Immature natural killer cell (primary cell): ENCODE results near the gene SWSAP1. TPM values are rescaled to one million over a fixed set of nuclear protein-coding genes. Genes with fewer than 3 reads are reported as not detected.
"Not testable (repeated sequence)": the region's sequence is repeated elsewhere in the genome, so short reads cannot be mapped to it uniquely, and the experiment has no call there.

ENCODE experiments used
- DNase-seq, 3 donors: peaks; one replicate each; pipeline ENCODE4 v3.0.0; 2022; ENCODE audit warnings: mixed read lengths in 1 of 3
- H3K27ac Mint-ChIP-seq, 6 donors: one replicate each; pipeline ENCODE4 v1.8.0; 2020; ENCODE audit warnings: mixed read lengths in 6 of 6, mild to moderate bottlenecking in 5 of 6, inconsistent platforms in 4 of 6, moderate library complexity in 3 of 6
- H3K27me3 Mint-ChIP-seq, 3 donors: one replicate each; pipeline ENCODE4 v1.8.0; 2020 to 2021; ENCODE audit warnings: low read depth in 3 of 3, mild to moderate bottlenecking in 3 of 3, mixed read lengths in 3 of 3, moderate library complexity in 3 of 3, inconsistent platforms in 1 of 3
- H3K36me3 Mint-ChIP-seq, 3 donors: one replicate each; pipeline ENCODE4 v1.8.0; 2020; ENCODE audit warnings: mixed read lengths in 3 of 3, inconsistent platforms in 2 of 3, mild to moderate bottlenecking in 2 of 3
- H3K4me1 Mint-ChIP-seq, 2 donors: one replicate each; pipeline ENCODE4 v1.8.0; 2020; ENCODE audit warnings: inconsistent platforms in 2 of 2, mild to moderate bottlenecking in 2 of 2, mixed read lengths in 2 of 2, moderate library complexity in 1 of 2
- H3K4me3 Mint-ChIP-seq, 5 donors: one replicate each; pipeline ENCODE4 v1.8.0; 2020; ENCODE audit warnings: mild to moderate bottlenecking in 5 of 5, mixed read lengths in 5 of 5, inconsistent platforms in 3 of 5, moderate library complexity in 3 of 5
- H3K9me3 Mint-ChIP-seq, 6 donors: one replicate each; pipeline ENCODE4 v1.8.0; 2020; ENCODE audit warnings: mild to moderate bottlenecking in 6 of 6, mixed read lengths in 6 of 6, inconsistent platforms in 4 of 6, moderate library complexity in 3 of 6
- polyA plus RNA-seq, 3 donors: library from polyadenylated mRNA; unstranded; fragments of 300-500 nt; fragmentation: Illumina TruSeq; gene quantifications; one replicate each; pipeline ENCODE4 v1.2.3, GENCODE V29; 2021

SWSAP1 gene
- polyA plus RNA-seq, 3 donors from 2014 or later: 7.0 to 8.7 (median 8.3) TPM

DNA sequence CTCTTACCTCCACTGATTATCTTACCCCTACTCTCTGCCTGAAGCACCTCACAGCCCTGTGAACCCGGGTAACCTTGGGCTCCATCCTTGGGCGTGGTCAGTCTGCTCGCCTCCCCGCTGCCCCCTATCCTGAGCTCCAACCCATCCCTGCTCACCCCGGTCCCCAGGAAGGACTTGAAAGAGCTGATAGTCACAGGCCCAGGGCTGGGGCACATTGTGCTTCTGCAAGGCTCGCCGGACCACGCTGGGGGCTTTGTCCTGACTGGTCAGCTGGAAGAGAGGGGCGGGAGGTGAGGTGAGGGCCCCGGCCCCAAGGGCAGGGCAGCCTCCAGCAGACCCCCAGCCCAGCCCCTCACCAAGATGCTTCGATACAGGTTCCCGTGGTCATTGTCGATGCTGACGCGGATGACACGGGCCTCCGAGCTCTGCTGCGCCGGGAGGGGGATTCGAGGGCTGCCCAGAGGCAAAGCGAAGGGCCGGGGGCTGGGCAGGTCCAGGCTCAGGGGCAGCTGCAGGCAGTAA is 22.7 kb downstream of the SWSAP1 start:
- H3K36me3 Mint-ChIP-seq: peaks cover 0 to 3% (median 0%) of the 10 kb centered on the region in 3 donors
- H3K9me3 Mint-ChIP-seq: peaks cover 0 to 2% (median 0%) of the 10 kb centered on the region in 6 donors
- H3K27ac Mint-ChIP-seq: no peak overlapping the region
- H3K27me3 Mint-ChIP-seq: peaks cover 0 to 5% (median 2%) of the 10 kb centered on the region in 3 donors
- peaks cover 0 to 2% of the 10 kb centered on the region in 2 donors for H3K4me1 Mint-ChIP-seq
- no peak for DNase-seq
- H3K4me3 Mint-ChIP-seq: no peak overlapping the region

- H3K4me1 Mint-ChIP-seq: no peaks in the 10 kb centered on the region
- H3K36me3 Mint-ChIP-seq: peaks cover 0 to 3% (median 0%) of the 10 kb centered on the region in 3 donors
- no peak overlapping the region for H3K27ac Mint-ChIP-seq
- H3K27me3 Mint-ChIP-seq: peaks cover 0 to 2% (median 2%) of the 10 kb centered on the region in 3 donors
- DNase-seq: no peak
- H3K9me3 Mint-ChIP-seq: peaks cover 0 to 2% (median 0%) of the 10 kb centered on the region in 6 donors
- no peak overlapping the region for H3K4me3 Mint-ChIP-seq
These were observed 25.2 kb downstream of the SWSAP1 start for GRCh38 chr19:11399667-11400066.

GRCh38 chr19:11400798-11401197 is 26.3 kb downstream of the SWSAP1 start:
- Mint-ChIP-seq H3K4me1 (no peaks in the 10 kb centered on the region), H3K27me3 (peaks cover 0 to 2% (median 0%) of the 10 kb centered on the region in 3 donors), H3K36me3 (no peaks in the 10 kb centered on the region), H3K4me3 (no peak overlapping the region), H3K27ac (no peak overlapping the region), H3K9me3 (peaks cover 0 to 2% (median 0%) of the 10 kb centered on the region in 6 donors)
- DNase-seq: no peak

- Mint-ChIP-seq H3K27ac (no peak overlapping the region), H3K27me3 (peaks cover 0 to 2% (median 0%) of the 10 kb centered on the region in 3 donors), H3K4me1 (no peaks in the 10 kb centered on the region), H3K9me3 (peaks cover 0 to 2% (median 0%) of the 10 kb centered on the region in 6 donors), H3K36me3 (no peaks in the 10 kb centered on the region), H3K4me3 (no peak overlapping the region)
- no peak for DNase-seq
These were observed 27.5 kb downstream of the SWSAP1 start for GRCh38 chr19:11401808-11402543.

- Mint-ChIP-seq H3K9me3 (no peaks in the 10 kb centered on the region), H3K27me3 (peaks cover 0 to 5% (median 4%) of the 10 kb centered on the region in 3 donors), H3K36me3 (no peaks in the 10 kb centered on the region), H3K4me1 (no peaks in the 10 kb centered on the region), H3K27ac (no peak overlapping the region), H3K4me3 (no peak overlapping the region)
- DNase-seq: no peak
These were observed 30.2 kb downstream of the SWSAP1 start for GRCh38 chr19:11404588-11405222.

DNA sequence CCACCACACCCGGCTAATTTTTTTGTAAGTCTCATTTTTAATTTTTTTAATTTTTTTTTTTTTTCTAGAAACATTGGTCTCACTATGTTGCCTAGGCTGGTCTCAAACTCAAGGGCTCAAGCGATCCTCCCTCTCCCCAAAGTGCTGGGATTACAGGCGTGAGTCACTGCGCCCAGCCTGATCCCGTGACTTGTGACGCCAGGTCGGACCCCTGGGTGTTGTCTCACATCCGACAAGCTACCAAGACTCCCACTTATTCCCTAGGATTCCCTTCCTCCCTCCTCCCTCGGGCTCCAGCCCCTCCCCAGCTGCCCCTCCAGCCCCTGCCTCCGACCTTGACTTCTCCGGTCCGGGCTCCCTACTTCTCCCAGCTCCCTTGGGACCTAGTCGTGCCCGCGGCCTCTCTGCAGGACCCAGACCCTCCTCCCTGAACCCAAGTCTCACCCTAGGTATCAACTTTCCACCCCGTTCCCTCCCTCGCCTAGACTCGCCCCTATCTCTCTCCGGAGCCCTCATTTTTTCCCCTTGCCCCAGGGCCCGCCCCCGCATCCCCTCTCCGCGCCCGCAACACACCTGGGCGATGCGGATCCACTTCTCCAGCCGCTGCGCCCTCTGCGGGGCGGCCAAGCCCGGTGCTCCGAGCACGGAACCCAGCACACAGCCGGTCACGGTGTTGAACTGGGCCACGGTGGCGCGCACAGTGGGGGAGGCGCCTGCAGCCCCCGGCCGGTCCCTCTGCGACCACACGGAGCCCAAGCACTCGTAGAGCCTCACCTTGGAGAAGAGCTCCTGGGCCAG is 31.6 kb downstream of the SWSAP1 start:
- no peak overlapping the region for H3K27ac Mint-ChIP-seq
- peaks cover 0 to 5% (median 4%) of the 10 kb centered on the region in 3 donors for H3K27me3 Mint-ChIP-seq
- no peak for DNase-seq
- H3K9me3 Mint-ChIP-seq: no peaks in the 10 kb centered on the region
- no peak overlapping the region for H3K4me3 Mint-ChIP-seq
- H3K36me3 Mint-ChIP-seq: no peaks in the 10 kb centered on the region
- H3K4me1 Mint-ChIP-seq: no peaks in the 10 kb centered on the region

DNA sequence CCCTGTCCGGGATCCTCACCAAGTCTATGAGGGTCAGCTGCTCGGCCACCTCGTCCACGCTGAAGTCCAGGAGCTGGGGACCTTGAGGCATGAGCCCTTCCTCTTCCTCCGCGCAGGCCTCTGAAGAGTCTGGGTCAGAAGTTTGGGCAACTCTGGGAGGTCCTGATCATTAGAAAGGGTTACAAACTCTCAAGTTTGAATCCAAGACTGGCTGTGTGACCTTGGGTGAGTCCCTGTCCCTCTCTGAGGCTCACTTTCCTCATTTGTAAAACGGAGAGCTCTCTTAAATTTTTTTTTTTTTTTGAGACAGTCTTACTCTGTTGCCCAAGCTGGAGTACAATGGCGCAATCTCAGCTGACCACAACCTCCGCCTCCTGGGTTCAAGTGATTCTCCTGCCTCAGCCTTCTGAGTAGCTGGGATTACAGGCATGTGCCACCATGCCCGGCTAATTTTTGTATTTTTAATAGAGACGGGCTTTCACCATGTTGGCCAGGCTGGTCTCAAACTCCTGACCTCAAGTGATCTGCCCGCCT is 32.3 kb downstream of the SWSAP1 start:
- not testable (repeated sequence) for H3K27ac Mint-ChIP-seq, H3K9me3 Mint-ChIP-seq, H3K27me3 Mint-ChIP-seq, H3K36me3 Mint-ChIP-seq, DNase-seq, H3K4me3 Mint-ChIP-seq, H3K4me1 Mint-ChIP-seq

GRCh38 chr19:11408591-11408990 is 34.1 kb downstream of the SWSAP1 start:
- H3K4me3 Mint-ChIP-seq: no peak overlapping the region
- no peaks in the 10 kb centered on the region for H3K9me3 Mint-ChIP-seq
- H3K4me1 Mint-ChIP-seq: no peaks in the 10 kb centered on the region
- no peak for DNase-seq
- peaks cover 0 to 5% (median 4%) of the 10 kb centered on the region in 3 donors for H3K27me3 Mint-ChIP-seq
- no peak overlapping the region for H3K27ac Mint-ChIP-seq
- no peaks in the 10 kb centered on the region for H3K36me3 Mint-ChIP-seq

- Mint-ChIP-seq H3K36me3 (no peaks in the 10 kb centered on the region), H3K9me3 (no peaks in the 10 kb centered on the region), H3K27me3 (peaks cover 0 to 5% (median 4%) of the 10 kb centered on the region in 3 donors), H3K27ac (no peak overlapping the region), H3K4me3 (no peak overlapping the region), H3K4me1 (no peaks in the 10 kb centered on the region)
- DNase-seq: no peak
These were observed 36.2 kb downstream of the SWSAP1 start for GRCh38 chr19:11410682-11411081.

GRCh38 chr19:11414544-11414943 is 40.1 kb downstream of the SWSAP1 start:
- Mint-ChIP-seq H3K9me3 (no peaks in the 10 kb centered on the region), H3K27ac (no peak overlapping the region), H3K27me3 (peaks cover 8% of the 10 kb centered on the region in 3 donors), H3K4me3 (no peak overlapping the region), H3K4me1 (no peaks in the 10 kb centered on the region), H3K36me3 (no peaks in the 10 kb centered on the region)
- no peak for DNase-seq

DNA sequence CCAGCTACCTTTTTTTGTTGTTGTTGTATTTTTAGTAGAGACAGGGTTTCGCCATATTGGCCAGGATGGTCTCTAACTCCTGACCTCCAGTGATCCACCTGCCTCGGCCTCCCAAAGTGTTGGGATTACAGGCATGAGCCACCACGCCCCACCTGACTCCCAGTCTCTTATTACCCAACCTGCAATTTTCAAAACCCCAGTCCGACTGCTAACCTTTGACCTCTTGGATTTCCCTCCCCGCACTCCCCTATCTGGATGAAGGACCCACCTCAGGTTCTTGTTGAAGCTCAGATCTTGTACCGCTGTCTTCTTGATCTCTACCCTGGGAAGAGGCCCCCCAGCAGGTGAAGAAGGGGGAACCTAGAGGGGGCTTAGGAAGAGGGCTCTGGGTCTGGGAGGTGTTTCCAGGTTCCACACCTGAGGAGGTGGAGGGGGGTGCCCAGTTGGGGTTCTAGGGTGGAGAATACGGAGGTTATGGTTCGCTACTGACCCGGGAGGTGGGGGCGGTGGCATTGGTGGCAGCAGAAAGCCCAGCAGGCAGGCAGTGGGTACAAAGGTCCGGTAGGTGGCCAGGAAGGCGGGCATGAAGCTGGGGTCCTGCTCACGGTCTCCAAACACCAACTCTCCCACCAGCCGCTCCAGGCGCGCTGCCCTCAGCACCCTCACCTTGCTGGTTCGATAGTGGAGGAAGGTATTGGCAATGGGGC is 42.0 kb downstream of the SWSAP1 start:
- no peak for DNase-seq
- Mint-ChIP-seq H3K4me3 (no peak overlapping the region), H3K27me3 (peaks cover 9 to 12% (median 10%) of the 10 kb centered on the region in 3 donors), H3K4me1 (peaks cover 10 to 12% of the 10 kb centered on the region in 2 donors), H3K9me3 (no peaks in the 10 kb centered on the region), H3K36me3 (no peaks in the 10 kb centered on the region), H3K27ac (no peak overlapping the region)

GRCh38 chr19:11418094-11418548 is 43.7 kb downstream of the SWSAP1 start:
- peaks cover 24 to 26% of the 10 kb centered on the region in 2 donors for H3K4me1 Mint-ChIP-seq
- H3K36me3 Mint-ChIP-seq: no peaks in the 10 kb centered on the region
- H3K27ac Mint-ChIP-seq: no peak overlapping the region
- DNase-seq: no peak
- H3K4me3 Mint-ChIP-seq: no peak overlapping the region
- no peaks in the 10 kb centered on the region for H3K9me3 Mint-ChIP-seq
- H3K27me3 Mint-ChIP-seq: peaks cover 13 to 15% (median 14%) of the 10 kb centered on the region in 3 donors
